Cardiac muscle cell (in vitro differentiated cells and primary cell): ENCODE data around the gene TJP3. TPM values are rescaled to one million over a fixed set of nuclear protein-coding genes. Genes with fewer than 3 reads are reported as not detected.
A peak's percentile ranks its signal among the peaks of the same experiment; 100 is the strongest.

Source experiments
- DNase-seq, 2 donors: peaks; one replicate each; pipeline versions ENCODE4 v3.0.0 to v3.0.0-alpha.2; 2010 to 2017; ENCODE audit warnings: low read depth in 1 of 2, low spot score in 1 of 2
- H3K27ac ChIP-seq: fragments of 200-600 bp; sonication (generic); 2 replicates; pipeline ENCODE4 v1.5.1; 2016
- H3K27me3 ChIP-seq: fragments of 200-600 bp; sonication (generic); 2 replicates; pipeline ENCODE4 v1.6.0; 2016; ENCODE audit warnings: control low read depth
- H3K36me3 ChIP-seq: fragments of 200-600 bp; sonication (generic); 2 replicates; pipeline ENCODE4 v1.5.1; 2016; ENCODE audit warnings: control low read depth
- H3K4me1 ChIP-seq: fragments of 200-600 bp; sonication (generic); 2 replicates; pipeline ENCODE4 v1.8.1; 2017; ENCODE audit warnings: low read depth, mild to moderate bottlenecking, mixed run types
- H3K4me3 ChIP-seq: fragments of 200-600 bp; sonication (generic); 2 replicates; pipeline ENCODE4 v1.5.1; 2016; ENCODE audit warnings: mild to moderate bottlenecking
- H3K9me3 ChIP-seq: fragments of 200-600 bp; sonication (generic); 2 replicates; pipeline ENCODE4 v1.5.1; 2017; ENCODE audit warnings: low read depth, mild to moderate bottlenecking, control low read depth
- CTCF ChIP-seq: IDR thresholded peaks from 2 replicates; pipeline ENCODE4 v1.5.1; 2012; ENCODE audit warnings: low read depth, mild to moderate bottlenecking, low read length
- polyA plus RNA-seq: library from polyadenylated mRNA; unstranded; fragments of >200 nt; fragmentation: Nextera tagmentation; extraction: Ambion mirVana; gene quantifications from 2 replicates; pipeline ENCODE4 v1.2.1, GENCODE V29; 2016
- total RNA-seq: library from RNA; depleted of rRNA; stranded (reverse); fragments of >200 nt; gene quantifications from 2 replicates; pipeline ENCODE4 v1.2.3, GENCODE V29; 2016

The TJP3 gene
- total and polyA plus RNA-seq, 2 experiments from 2014 or later: 5.0 to 5.2 TPM

GRCh38 chr19:3725121-3725520 is 16.9 kb downstream of the TJP3 start:
- H3K4me1 ChIP-seq: no peaks in the 10 kb centered on the region
- H3K36me3 ChIP-seq: no peaks in the 10 kb centered on the region
- DNase-seq: no peak
- no peaks in the 10 kb centered on the region for H3K9me3 ChIP-seq
- no peak overlapping the region for H3K27ac ChIP-seq
- H3K27me3 ChIP-seq: peaks cover 22% of the 10 kb centered on the region
- no peak overlapping the region for H3K4me3 ChIP-seq
- no peak for TF ChIP-seq CTCF

- no peak for TF ChIP-seq CTCF
These were observed 17.6 kb downstream of the TJP3 start for GRCh38 chr19:3725640-3726310.

GRCh38 chr19:3730457-3730958 is 22.3 kb downstream of the TJP3 start:
- DNase-seq: no peak
- H3K27ac ChIP-seq: no peak overlapping the region
- no peaks in the 10 kb centered on the region for H3K4me1 ChIP-seq
- no peak overlapping the region for H3K4me3 ChIP-seq
- H3K9me3 ChIP-seq: no peaks in the 10 kb centered on the region
- H3K27me3 ChIP-seq: peaks cover 3% of the 10 kb centered on the region
- TF ChIP-seq CTCF: no peak
- H3K36me3 ChIP-seq: no peaks in the 10 kb centered on the region

More at GRCh38 chr19:3725640-3726310, 17.6 kb downstream of the TJP3 start:
- Histone ChIP-seq H3K27ac (no peak overlapping the region), H3K27me3 (peaks cover 22% of the 10 kb centered on the region), H3K9me3 (no peaks in the 10 kb centered on the region), H3K36me3 (no peaks in the 10 kb centered on the region), H3K4me1 (no peaks in the 10 kb centered on the region), H3K4me3 (no peak overlapping the region)
- peak; percentile 20 to 25 for DNase-seq

- no peaks in the 10 kb centered on the region for H3K4me1 ChIP-seq
- no peak overlapping the region for H3K4me3 ChIP-seq
- no peaks in the 10 kb centered on the region for H3K36me3 ChIP-seq
- TF ChIP-seq CTCF: no peak
- H3K27me3 ChIP-seq: no peaks in the 10 kb centered on the region
- no peak overlapping the region for H3K27ac ChIP-seq
- H3K9me3 ChIP-seq: no peaks in the 10 kb centered on the region
- DNase-seq: no peak
These were observed 23.9 kb downstream of the TJP3 start for GRCh38 chr19:3732108-3732507.

- Histone ChIP-seq H3K4me3 (no peak overlapping the region), H3K27ac (no peak overlapping the region), H3K36me3 (no peaks in the 10 kb centered on the region), H3K27me3 (no peaks in the 10 kb centered on the region), H3K9me3 (no peaks in the 10 kb centered on the region), H3K4me1 (no peaks in the 10 kb centered on the region)
- no peak for TF ChIP-seq CTCF
- no peak for DNase-seq
These were observed 25.5 kb downstream of the TJP3 start for GRCh38 chr19:3733549-3734309.
